Liver (tissue), 9 donors: Measurements from ENCODE around the gene SEPTIN1. TPM values are rescaled to one million over a fixed set of nuclear protein-coding genes. Genes with fewer than 3 reads are reported as not detected.

Experiments used
- DNase-seq: peaks from one replicate; pipeline ENCODE4 v3.0.0-alpha.2; 2017; ENCODE audit warnings: low spot score
- H3K27ac ChIP-seq, 2 donors: one replicate each; pipeline ENCODE4 v1.7.0; 2013; ENCODE audit warnings: inconsistent platforms in 2 of 2, low read length in 2 of 2, control low read depth in 1 of 2, low read depth in 1 of 2, mild to moderate bottlenecking in 1 of 2
- H3K27me3 ChIP-seq, 4 donors: one replicate each; pipeline versions ENCODE4 v1.6.1 to v1.7.0; 2013; ENCODE audit warnings: low read length in 3 of 4, inconsistent platforms in 1 of 4, mild to moderate bottlenecking in 1 of 4, moderate library complexity in 1 of 4; ENCODE audit not compliant: control insufficient read depth in 4 of 4, insufficient read depth in 4 of 4
- H3K36me3 ChIP-seq, 4 donors: one replicate each; pipeline versions ENCODE4 v1.6.1 to v1.7.0; 2013; ENCODE audit warnings: low read length in 3 of 4, mild to moderate bottlenecking in 3 of 4, low read depth in 1 of 4, moderate library complexity in 1 of 4; ENCODE audit not compliant: control insufficient read depth in 4 of 4, insufficient read depth in 3 of 4
- H3K4me1 ChIP-seq, 4 donors: one replicate each; pipeline versions ENCODE4 v1.6.1 to v1.7.0; 2013; ENCODE audit warnings: low read length in 3 of 4, mild to moderate bottlenecking in 3 of 4, moderate library complexity in 1 of 4; ENCODE audit not compliant: control insufficient read depth in 4 of 4, insufficient read depth in 4 of 4
- H3K4me3 ChIP-seq, 3 donors: one replicate each; pipeline versions ENCODE4 v1.6.1 to v1.7.0; 2013; ENCODE audit warnings: low read length in 3 of 3, control low read depth in 1 of 3, low read depth in 1 of 3, mild to moderate bottlenecking in 1 of 3
- H3K9ac ChIP-seq, 2 donors: one replicate each; pipeline ENCODE4 v1.7.0; 2013; ENCODE audit warnings: low read length in 2 of 2, mild to moderate bottlenecking in 2 of 2, moderate library complexity in 2 of 2, control low read depth in 1 of 2, low read depth in 1 of 2
- H3K9me3 ChIP-seq, 4 donors: one replicate each; pipeline versions ENCODE4 v1.6.1 to v1.7.0; 2013; ENCODE audit warnings: low read length in 3 of 4; ENCODE audit not compliant: control insufficient read depth in 4 of 4
- EGR1 ChIP-seq, 2 donors: IDR thresholded peaks; 2 replicates each; pipeline ENCODE4 v1.6.1; 2016 to 2018; ENCODE audit warnings: antibody characterized with exemption in 2 of 2, low read depth in 2 of 2
- FOXA1 ChIP-seq: IDR thresholded peaks from 2 replicates; pipeline ENCODE4 v1.6.1; 2016; ENCODE audit warnings: antibody characterized with exemption
- FOXA2 ChIP-seq: IDR thresholded peaks from 2 replicates; pipeline ENCODE4 v1.6.1; 2016; ENCODE audit warnings: antibody characterized with exemption
- GABPA ChIP-seq, 2 donors: IDR thresholded peaks in 1 of 2; conservative IDR thresholded peaks in 1 of 2; 2 replicates each; pipeline ENCODE4 v1.6.1; 2016; ENCODE audit warnings: antibody characterized with exemption in 2 of 2, mild to moderate bottlenecking in 1 of 2, moderate library complexity in 1 of 2
- HNF4A ChIP-seq, 2 donors: conservative IDR thresholded peaks; 2 replicates each; pipeline ENCODE4 v1.6.1; 2016; ENCODE audit warnings: antibody characterized with exemption in 2 of 2, mild to moderate bottlenecking in 2 of 2
- HNF4G ChIP-seq: IDR thresholded peaks from 2 replicates; pipeline ENCODE4 v1.6.1; 2016; ENCODE audit warnings: antibody characterized with exemption
- JUND ChIP-seq, 2 donors: IDR thresholded peaks; 2 replicates each; pipeline ENCODE4 v1.6.1; 2016; ENCODE audit warnings: antibody characterized with exemption in 2 of 2
- NR2F2 ChIP-seq: IDR thresholded peaks from 2 replicates; pipeline ENCODE4 v1.6.1; 2016; ENCODE audit warnings: antibody characterized with exemption
- RAD21 ChIP-seq, 2 donors: IDR thresholded peaks; 2 replicates each; pipeline ENCODE4 v1.6.1; 2016; ENCODE audit warnings: antibody characterized with exemption in 2 of 2, mild to moderate bottlenecking in 2 of 2
- RXRA ChIP-seq, 2 donors: IDR thresholded peaks; 2 replicates each; pipeline ENCODE4 v1.6.1; 2017 to 2018; ENCODE audit warnings: antibody characterized with exemption in 2 of 2, mild to moderate bottlenecking in 1 of 2
- SP1 ChIP-seq: IDR thresholded peaks from 2 replicates; pipeline ENCODE4 v1.6.1; 2018; ENCODE audit warnings: antibody characterized with exemption, mild to moderate bottlenecking
- TAF1 ChIP-seq: conservative IDR thresholded peaks from 2 replicates; pipeline ENCODE4 v1.6.1; 2016; ENCODE audit warnings: antibody characterized with exemption, mild to moderate bottlenecking
- YY1 ChIP-seq: IDR thresholded peaks from 2 replicates; pipeline ENCODE4 v1.6.1; 2016; ENCODE audit warnings: antibody characterized with exemption, mild to moderate bottlenecking
- WGBS: extraction: QIAGEN DNeasy Blood & Tissue Kit; methylation state at CpG from one replicate; pipeline ENCODE4 v1.1.7; 2013; 5-methylcytosine and 5-hydroxymethylcytosine counted together
- polyA plus RNA-seq, 2 donors: library from polyadenylated mRNA; stranded (reverse) in 1 of 2; unstranded in 1 of 2; fragments of 200-250 nt in 1 of 2; fragments of >200 nt in 1 of 2; fragmentation: Nextera tagmentation in 1 of 2; extraction: Ambion mirVana in 1 of 2; gene quantifications; one replicate each; pipeline versions ENCODE4 v1.2.1 to v1.2.3, GENCODE V29; 2013 to 2015
- total RNA-seq, 2 donors: library from RNA; depleted of rRNA; stranded (reverse); fragments of >200 nt; gene quantifications; one replicate each; pipeline ENCODE4 v1.2.3, GENCODE V29; 2014
- TF ChIP-seq, protein P1 (sequence below): IDR thresholded peaks from 2 replicates; pipeline ENCODE4 v1.6.1; 2016; ENCODE audit warnings: antibody characterized with exemption
- TF ChIP-seq, protein P2 (sequence below): IDR thresholded peaks from 2 replicates; pipeline ENCODE4 v1.6.1; 2016; ENCODE audit warnings: antibody characterized with exemption
- TF ChIP-seq, protein P3 (sequence below): fragments of 150-350 bp; IDR thresholded peaks from 2 replicates; pipeline ENCODE4 v1.5.1; 2017; ENCODE audit warnings: improper control_type of control experiment, low read depth, low read length; ENCODE audit not compliant: missing input control
- TF ChIP-seq, protein P4 (sequence below): IDR thresholded peaks from 2 replicates; pipeline ENCODE4 v1.6.1; 2016; ENCODE audit warnings: antibody characterized with exemption
- TF ChIP-seq, protein P5 (sequence below): IDR thresholded peaks from 2 replicates; pipeline ENCODE4 v1.6.1; 2016; ENCODE audit warnings: antibody characterized with exemption, mild to moderate bottlenecking
- donor health status: healthy.
- donor health status: healthy.
- donor health status: healthy.
- donor health status: healthy.
- donor health status: healthy.

Gene SEPTIN1
- total and polyA plus RNA-seq, 4 donors = 0.42 to 2.8 (median 1.2) TPM

DNA sequence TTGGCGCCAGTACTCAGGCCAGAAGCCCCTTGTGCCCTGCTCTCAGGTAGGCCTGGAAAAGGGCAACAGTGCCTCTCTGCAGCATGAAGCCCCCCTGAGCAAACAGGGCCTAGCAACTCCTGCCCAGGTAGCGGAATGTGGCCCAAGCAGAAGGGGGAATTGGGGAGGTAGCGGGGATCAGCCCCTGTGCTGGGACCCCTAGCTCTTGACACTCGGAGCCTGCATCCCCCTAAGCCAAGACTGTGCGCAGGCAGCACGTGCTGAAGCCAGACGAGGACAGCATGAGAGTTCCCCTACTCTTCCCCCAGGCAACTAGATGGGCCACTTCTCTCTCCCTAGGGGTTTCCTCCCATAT, 26.4 kb downstream of the SEPTIN1 start:
- H3K9ac ChIP-seq = peak overlapping the region in 1 of 2 donors; percentile 85
- no peaks in the 10 kb centered on the region for H3K27me3 ChIP-seq
- peaks cover 4 to 23% (median 14%) of the 10 kb centered on the region in 4 donors for H3K36me3 ChIP-seq
- no peak for DNase-seq
- peak overlapping the region; percentile 88 to 96 for H3K27ac ChIP-seq
- 50% methylated on average over 7 of the region's 7 CpGs for WGBS
- H3K9me3 ChIP-seq = no peaks in the 10 kb centered on the region
- H3K4me3 ChIP-seq = peak overlapping the region; percentile 66 to 85 (median 70)
- TF ChIP-seq, protein P1, sequence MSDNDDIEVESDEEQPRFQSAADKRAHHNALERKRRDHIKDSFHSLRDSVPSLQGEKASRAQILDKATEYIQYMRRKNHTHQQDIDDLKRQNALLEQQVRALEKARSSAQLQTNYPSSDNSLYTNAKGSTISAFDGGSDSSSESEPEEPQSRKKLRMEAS = no peak
- TF ChIP-seq, protein P2, sequence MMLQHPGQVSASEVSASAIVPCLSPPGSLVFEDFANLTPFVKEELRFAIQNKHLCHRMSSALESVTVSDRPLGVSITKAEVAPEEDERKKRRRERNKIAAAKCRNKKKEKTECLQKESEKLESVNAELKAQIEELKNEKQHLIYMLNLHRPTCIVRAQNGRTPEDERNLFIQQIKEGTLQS = no peak
- TF ChIP-seq GABPA (IDR thresholded peaks at IDR 0.05 in 1 of 2, conservative IDR thresholded peaks at IDR 0.05 in 1 of 2) (no peak), NR2F2 (no peak), EGR1 (IDR thresholded peaks at IDR 0.05; ENCODE audit: low read depth in 2 of 2) (no peak), HNF4G (no peak), RAD21 (IDR thresholded peaks at IDR 0.05) (no peak), RXRA (IDR thresholded peaks at IDR 0.05) (no peak), SP1 (no peak), TAF1 (no peak), HNF4A (conservative IDR thresholded peaks at IDR 0.05) (no peak), FOXA2 (no peak)
- TF ChIP-seq, protein P3, sequence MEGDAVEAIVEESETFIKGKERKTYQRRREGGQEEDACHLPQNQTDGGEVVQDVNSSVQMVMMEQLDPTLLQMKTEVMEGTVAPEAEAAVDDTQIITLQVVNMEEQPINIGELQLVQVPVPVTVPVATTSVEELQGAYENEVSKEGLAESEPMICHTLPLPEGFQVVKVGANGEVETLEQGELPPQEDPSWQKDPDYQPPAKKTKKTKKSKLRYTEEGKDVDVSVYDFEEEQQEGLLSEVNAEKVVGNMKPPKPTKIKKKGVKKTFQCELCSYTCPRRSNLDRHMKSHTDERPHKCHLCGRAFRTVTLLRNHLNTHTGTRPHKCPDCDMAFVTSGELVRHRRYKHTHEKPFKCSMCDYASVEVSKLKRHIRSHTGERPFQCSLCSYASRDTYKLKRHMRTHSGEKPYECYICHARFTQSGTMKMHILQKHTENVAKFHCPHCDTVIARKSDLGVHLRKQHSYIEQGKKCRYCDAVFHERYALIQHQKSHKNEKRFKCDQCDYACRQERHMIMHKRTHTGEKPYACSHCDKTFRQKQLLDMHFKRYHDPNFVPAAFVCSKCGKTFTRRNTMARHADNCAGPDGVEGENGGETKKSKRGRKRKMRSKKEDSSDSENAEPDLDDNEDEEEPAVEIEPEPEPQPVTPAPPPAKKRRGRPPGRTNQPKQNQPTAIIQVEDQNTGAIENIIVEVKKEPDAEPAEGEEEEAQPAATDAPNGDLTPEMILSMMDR = no peak
- TF ChIP-seq, protein P4, sequence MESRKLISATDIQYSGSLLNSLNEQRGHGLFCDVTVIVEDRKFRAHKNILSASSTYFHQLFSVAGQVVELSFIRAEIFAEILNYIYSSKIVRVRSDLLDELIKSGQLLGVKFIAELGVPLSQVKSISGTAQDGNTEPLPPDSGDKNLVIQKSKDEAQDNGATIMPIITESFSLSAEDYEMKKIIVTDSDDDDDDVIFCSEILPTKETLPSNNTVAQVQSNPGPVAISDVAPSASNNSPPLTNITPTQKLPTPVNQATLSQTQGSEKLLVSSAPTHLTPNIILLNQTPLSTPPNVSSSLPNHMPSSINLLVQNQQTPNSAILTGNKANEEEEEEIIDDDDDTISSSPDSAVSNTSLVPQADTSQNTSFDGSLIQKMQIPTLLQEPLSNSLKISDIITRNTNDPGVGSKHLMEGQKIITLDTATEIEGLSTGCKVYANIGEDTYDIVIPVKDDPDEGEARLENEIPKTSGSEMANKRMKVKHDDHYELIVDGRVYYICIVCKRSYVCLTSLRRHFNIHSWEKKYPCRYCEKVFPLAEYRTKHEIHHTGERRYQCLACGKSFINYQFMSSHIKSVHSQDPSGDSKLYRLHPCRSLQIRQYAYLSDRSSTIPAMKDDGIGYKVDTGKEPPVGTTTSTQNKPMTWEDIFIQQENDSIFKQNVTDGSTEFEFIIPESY = no peak
- peaks cover 12 to 64% (median 52%) of the 10 kb centered on the region in 4 donors for H3K4me1 ChIP-seq

DNA sequence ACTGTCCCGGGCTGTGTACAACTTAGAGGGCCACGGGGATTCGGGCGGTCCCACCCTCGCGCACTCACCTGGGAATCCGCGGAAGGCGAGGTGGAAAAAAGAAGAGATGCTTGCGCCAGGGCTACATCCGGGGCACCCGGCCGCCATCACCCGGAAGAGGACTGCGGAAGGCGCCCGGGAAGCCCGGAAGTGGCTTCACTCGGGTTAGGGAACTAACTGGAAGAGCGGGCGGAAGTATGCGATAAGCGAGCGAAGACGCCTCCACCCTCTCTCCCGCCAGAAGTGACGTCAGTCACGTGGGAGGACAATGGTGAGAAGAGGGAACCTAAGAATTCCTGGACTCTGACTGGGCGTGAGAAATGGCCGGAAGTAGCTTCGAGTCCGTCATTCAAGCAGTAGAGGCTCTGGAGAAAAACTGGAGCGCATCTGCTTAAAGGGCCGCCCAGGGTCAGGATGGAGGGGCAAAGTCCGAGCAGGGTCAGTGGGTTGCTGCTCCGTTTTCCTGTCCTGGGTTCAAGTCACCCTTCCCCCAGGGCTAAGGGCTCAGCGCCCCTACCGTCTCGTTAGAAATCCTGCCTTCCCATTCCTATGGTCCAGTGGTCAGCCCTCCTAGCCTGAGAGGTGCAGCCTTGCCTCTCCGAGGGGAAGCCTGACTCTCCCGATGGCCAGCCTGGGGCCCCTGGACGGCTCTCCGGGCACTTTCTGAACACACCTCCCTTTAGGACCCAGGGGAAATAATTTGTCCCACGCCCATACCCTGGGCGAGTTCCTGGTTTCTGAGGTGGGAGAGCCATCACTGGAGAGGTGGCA, 27.0 kb downstream of the SEPTIN1 start, which contains the start of gene CD2BP2:
Gene CD2BP2 (minus strand): TSS at position 165 of the 810 bp plus-strand sequence. CDS start 627 bp downstream, outside the sequence.
- Histone ChIP-seq H3K4me3 (peak within 1 kb of the TSS; percentile 66 to 87 (median 85)), H3K27ac (peak within 1 kb of the TSS; percentile 88 to 96), H3K9me3 (no peaks in the 10 kb centered on the region), H3K9ac (peak within 1 kb of the TSS; percentile 26 to 85), H3K4me1 (peaks cover 12 to 66% (median 52%) of the 10 kb centered on the region in 4 donors), H3K27me3 (no peaks in the 10 kb centered on the region), H3K36me3 (peaks cover 4 to 23% (median 15%) of the 10 kb centered on the region in 4 donors)
- DNase-seq = peak; percentile 88
- WGBS = under 1% methylated on average over 45 of the region's 45 CpGs
- TF ChIP-seq SP1 (peak; percentile 69), NR2F2 (peak; percentile 83), EGR1 (IDR thresholded peaks at IDR 0.05; ENCODE audit: low read depth in 2 of 2) (peak; percentile 99), JUND (IDR thresholded peaks at IDR 0.05) (peak; percentile 69 to 85), HNF4A (conservative IDR thresholded peaks at IDR 0.05) (peak; percentile 64 to 83), FOXA2 (no peak), FOXA1 (peak; percentile 19), RAD21 (IDR thresholded peaks at IDR 0.05) (peak; percentile 6 to 60), HNF4G (peak; percentile 54), GABPA (IDR thresholded peaks at IDR 0.05 in 1 of 2, conservative IDR thresholded peaks at IDR 0.05 in 1 of 2) (peak; percentile 89 to 97), RXRA (IDR thresholded peaks at IDR 0.05) (peak; percentile 62 to 75), YY1 (peak; percentile 97), TAF1 (peak; percentile 89)
- TF ChIP-seq, protein P2 = peak; percentile 79
- TF ChIP-seq, protein P1 = peak; percentile 99
- TF ChIP-seq, protein P4 = peak; percentile 68
- TF ChIP-seq, protein P5, sequence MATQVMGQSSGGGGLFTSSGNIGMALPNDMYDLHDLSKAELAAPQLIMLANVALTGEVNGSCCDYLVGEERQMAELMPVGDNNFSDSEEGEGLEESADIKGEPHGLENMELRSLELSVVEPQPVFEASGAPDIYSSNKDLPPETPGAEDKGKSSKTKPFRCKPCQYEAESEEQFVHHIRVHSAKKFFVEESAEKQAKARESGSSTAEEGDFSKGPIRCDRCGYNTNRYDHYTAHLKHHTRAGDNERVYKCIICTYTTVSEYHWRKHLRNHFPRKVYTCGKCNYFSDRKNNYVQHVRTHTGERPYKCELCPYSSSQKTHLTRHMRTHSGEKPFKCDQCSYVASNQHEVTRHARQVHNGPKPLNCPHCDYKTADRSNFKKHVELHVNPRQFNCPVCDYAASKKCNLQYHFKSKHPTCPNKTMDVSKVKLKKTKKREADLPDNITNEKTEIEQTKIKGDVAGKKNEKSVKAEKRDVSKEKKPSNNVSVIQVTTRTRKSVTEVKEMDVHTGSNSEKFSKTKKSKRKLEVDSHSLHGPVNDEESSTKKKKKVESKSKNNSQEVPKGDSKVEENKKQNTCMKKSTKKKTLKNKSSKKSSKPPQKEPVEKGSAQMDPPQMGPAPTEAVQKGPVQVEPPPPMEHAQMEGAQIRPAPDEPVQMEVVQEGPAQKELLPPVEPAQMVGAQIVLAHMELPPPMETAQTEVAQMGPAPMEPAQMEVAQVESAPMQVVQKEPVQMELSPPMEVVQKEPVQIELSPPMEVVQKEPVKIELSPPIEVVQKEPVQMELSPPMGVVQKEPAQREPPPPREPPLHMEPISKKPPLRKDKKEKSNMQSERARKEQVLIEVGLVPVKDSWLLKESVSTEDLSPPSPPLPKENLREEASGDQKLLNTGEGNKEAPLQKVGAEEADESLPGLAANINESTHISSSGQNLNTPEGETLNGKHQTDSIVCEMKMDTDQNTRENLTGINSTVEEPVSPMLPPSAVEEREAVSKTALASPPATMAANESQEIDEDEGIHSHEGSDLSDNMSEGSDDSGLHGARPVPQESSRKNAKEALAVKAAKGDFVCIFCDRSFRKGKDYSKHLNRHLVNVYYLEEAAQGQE = peak; percentile 82
